IPS-NIHi7 (cell line): Measurements from ENCODE around the gene NR6A1.

Experiments used
- DNase-seq: peaks from one replicate; pipeline ENCODE4 v3.0.0; 2012; ENCODE audit warnings: mixed read lengths; ENCODE audit errors: extremely low spot score

The NR6A1 gene

GRCh38 chr9:124526174-124526573 is 244.9 kb downstream of the NR6A1 start:
- no peak for DNase-seq

GRCh38 chr9:124522121-124523098 is 248.7 kb downstream of the NR6A1 start:
- peak; percentile 78 for DNase-seq

GRCh38 chr9:124521142-124521541 is 250.0 kb downstream of the NR6A1 start:
- DNase-seq: no peak

- no peak for DNase-seq
Observed at GRCh38 chr9:124520206-124520596, 250.9 kb downstream of the NR6A1 start.

GRCh38 chr9:124518116-124518515 is 253.0 kb downstream of the NR6A1 start:
- DNase-seq: no peak

GRCh38 chr9:124517600-124517999 is 253.5 kb downstream of the NR6A1 start:
- DNase-seq: no peak

- DNase-seq: no peak
Observed at GRCh38 chr9:124514874-124515273, 256.2 kb downstream of the NR6A1 start.

- DNase-seq: no peak
Observed at GRCh38 chr9:124514125-124514524, 257.0 kb downstream of the NR6A1 start.

DNA sequence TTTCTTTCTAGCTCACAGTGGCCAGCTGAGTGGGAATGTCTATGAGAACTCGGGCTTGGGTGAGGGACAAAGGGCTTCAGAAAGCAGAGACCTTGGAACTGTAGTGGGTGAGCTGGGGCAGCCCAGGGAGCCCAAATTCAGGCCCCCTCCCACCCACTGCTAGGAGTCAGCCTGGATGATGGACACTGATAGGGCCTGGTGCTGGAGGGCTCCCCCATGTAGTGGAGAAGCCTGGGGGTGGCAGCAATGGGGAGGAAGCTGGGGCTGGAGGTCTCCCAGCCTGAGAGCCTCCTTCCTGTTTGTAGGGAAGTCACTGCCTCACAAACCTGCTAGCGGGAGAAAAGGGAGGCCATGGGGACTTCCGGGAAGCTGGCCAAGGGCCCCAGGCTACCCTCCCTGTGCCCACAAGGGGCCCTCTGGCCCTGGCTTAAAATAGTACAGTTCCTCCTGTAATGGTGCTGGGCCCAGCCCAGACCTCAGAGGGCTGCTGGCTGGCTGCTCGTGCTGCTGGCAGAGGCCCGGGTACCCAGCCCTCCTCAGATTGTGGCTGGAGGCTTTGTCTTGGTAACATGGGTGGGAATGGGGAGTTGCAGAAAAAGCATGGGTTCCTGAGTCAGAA is 257.6 kb downstream of the NR6A1 start:
- no peak for DNase-seq

- no peak for DNase-seq
Observed at GRCh38 chr9:124512806-124513204, 258.3 kb downstream of the NR6A1 start.

GRCh38 chr9:124511891-124512805 is 259.0 kb downstream of the NR6A1 start:
- no peak for DNase-seq

DNA sequence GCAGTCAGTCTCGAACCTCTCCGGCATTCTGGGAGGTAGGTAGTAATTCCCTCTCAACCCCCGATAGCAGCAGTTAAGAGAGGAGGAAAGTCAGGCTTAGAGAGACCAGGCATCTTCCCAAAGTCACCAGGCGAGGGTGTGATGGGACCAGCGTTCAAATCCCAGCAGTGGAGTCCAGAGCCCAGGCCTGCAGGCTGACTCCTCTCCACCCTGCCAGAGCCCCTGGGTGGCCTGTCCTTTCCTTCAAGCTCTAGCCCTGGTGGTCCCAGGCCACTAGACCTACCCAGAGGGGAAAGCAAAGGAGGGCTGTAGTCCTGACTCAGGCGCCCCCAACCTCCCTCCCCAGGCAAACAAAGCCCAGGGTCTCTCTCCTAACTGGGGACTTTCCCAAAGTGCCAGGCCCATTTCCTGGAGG is 259.7 kb downstream of the NR6A1 start:
- peak; percentile 64 for DNase-seq

DNA sequence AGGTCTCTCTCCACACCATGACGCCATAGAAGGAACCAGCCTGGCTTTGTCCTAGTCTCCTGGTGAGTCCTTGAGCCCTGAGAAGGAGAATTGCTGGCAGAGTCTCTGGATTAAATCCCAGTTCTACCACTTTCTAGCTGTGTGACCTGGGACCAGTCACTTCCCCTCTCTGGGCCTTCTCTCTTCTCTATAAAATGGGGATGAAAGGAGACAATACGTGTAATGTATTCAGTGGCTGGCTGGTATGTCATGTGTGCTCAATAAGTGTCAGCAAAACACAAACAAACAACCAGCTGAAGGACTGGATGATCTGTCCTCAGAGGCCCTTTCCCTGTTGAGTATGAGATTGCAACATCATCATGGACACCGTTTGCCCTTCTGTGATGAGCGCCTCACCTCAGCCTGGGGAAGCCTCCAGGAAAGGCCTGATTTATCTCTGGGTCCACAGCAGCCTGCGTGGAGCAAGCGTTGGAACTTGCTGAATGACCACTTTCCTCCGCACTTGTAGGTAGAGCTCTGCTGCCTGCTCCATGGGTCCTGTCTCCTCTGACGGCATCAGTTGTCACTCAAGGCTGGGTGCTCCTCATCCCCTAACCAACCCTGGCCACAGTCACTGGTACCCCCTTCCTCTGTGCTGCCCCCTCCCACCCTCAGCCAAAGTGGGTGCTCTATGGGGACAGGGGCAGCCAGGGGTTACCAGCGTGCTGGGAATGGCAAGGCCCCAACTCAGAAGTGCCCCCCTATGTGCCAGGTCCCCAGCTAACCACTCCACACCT is 260.3 kb downstream of the NR6A1 start:
- DNase-seq: no peak

- no peak for DNase-seq
Observed at GRCh38 chr9:124507880-124508423, 263.2 kb downstream of the NR6A1 start.

GRCh38 chr9:124506931-124507879 is 263.9 kb downstream of the NR6A1 start, which contains the start of gene NR5A1:
Gene NR5A1, minus strand, starts transcription at chr9:124507399. Its CDS starts 4,004 bp downstream, at chr9:124503395.
- DNase-seq: no peak

- no peak for DNase-seq
Observed at GRCh38 chr9:124506433-124506832, 264.7 kb downstream of the NR6A1 start.

DNA sequence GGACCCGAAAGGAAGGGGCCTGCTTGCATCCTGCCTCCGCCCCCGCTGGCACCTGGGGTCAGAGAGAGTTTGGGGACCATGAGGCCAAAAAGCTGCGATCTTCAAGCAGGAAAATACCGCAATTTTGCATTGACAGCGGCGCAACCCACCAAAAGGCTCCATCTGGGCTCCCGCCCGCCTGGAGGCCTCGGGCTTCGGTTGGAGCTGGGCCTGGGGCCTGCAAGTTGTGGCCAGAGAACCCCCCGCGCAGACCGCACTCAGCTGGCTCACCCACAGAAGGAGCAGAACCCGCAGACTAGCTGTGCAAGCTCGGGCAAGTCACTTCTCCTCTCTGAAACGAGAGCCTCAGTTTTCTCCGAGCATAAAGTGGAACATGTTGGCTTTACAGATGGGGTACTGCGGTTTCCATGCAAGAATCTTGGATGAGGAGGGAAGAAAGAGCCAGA is 265.2 kb downstream of the NR6A1 start:
- DNase-seq: no peak

DNA sequence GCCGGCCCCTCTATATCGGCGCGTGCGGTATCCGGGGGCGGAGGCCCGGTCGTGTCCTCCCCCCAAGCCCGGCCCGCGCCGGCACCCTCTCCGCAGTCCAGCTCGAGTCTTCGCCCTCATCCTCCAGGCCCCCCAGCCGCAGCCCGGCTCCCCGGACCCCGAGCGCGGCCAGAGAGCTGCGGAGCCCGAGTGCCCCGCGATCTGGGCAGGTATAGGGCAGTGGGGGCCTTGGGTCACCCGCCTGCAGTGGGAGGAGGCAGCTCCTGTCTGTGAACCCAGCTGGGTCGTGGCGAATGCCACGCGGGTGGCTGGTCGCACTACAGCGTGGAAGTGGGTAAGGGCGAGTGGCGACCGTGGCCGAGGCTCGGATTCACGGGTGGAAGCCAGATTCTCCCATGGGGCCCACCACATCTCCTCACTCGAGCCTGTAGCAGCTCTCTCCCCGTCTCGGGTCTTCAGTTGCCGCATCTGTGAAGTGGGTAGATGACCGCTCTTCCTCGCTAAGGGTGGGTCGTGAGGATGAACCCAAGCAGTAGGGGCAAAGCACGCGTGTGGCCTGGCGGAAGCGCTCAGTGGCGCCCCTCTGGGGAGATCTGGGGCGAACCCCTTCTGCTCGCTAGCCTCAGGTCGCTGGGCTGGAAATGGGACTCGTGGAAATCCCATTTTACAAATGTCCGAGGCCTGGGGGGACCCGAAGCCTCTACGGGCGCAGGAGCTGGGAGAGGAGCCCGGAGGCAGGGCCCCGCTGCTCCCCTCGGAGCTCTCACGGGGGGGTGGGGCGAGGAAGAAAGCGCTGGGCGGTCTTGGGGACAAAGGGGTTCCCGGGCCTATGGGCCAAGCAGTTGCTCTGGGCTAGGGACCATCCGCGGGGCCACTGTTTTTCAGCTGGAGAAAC is 265.9 kb downstream of the NR6A1 start:
- DNase-seq: no peak
